GM03348 (cell line): ENCODE results near the gene RABGAP1L.

Source experiments
- DNase-seq: peaks from one replicate; pipeline ENCODE4 v3.0.0; 2012; ENCODE audit warnings: low spot score

The RABGAP1L gene

DNA sequence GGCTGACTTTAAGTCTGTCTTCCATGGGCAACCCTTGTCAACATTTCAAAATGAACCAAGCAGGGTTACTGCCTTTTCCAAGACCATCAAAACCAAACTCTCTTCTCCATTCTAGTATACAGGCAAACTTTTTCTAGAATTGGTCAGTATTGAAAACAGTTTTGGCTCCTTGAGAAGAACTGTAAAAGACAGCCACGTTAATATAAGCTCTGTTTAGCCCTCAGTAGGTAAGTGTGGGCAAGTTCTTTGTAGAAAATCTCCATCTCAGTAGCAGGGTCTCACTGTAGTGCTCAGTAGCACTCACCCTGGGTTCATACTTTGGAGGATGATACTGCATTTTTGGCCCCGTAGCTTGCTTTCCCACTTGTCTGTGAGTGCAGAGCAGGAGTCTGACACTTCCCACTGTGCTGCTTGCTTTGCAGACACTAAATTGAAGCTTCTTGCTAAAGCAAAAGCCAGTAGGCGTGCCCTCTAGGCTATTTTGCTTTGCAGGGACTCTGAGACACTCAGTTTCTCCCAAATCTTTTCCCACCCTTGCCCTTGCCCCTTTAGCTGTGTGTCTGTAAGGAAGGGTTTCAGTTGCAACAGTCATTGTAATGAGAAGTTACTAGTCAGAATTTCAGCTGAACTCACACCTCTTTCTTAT is 806.2 kb downstream of the RABGAP1L start:
- DNase-seq: no peak

DNA sequence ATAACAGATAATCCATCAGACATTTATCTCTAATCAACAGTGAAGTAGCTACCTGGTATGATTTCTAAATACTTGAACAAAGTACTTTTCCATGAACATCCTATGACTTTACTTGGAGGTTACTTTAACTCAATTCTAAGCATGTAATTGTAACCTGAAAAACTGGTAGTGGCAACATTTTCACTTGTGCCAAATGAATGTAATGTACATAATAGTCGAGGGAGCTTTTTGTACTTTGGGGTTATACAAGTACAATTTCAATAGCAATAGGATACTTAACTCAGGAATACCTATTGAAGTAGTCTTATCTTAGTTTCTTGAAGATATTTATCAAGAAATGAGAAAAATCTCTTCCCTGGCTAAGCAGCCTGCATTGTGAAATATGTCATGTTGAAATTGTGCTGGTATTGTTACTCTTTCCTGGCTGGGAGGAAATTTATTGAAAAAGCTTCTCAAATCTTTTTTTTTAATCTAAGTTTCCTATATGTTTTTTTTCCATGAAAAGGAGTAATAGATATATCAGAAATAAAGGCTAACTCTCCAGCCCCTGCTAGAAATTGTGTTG is 806.8 kb downstream of the RABGAP1L start:
- DNase-seq: no peak

DNA sequence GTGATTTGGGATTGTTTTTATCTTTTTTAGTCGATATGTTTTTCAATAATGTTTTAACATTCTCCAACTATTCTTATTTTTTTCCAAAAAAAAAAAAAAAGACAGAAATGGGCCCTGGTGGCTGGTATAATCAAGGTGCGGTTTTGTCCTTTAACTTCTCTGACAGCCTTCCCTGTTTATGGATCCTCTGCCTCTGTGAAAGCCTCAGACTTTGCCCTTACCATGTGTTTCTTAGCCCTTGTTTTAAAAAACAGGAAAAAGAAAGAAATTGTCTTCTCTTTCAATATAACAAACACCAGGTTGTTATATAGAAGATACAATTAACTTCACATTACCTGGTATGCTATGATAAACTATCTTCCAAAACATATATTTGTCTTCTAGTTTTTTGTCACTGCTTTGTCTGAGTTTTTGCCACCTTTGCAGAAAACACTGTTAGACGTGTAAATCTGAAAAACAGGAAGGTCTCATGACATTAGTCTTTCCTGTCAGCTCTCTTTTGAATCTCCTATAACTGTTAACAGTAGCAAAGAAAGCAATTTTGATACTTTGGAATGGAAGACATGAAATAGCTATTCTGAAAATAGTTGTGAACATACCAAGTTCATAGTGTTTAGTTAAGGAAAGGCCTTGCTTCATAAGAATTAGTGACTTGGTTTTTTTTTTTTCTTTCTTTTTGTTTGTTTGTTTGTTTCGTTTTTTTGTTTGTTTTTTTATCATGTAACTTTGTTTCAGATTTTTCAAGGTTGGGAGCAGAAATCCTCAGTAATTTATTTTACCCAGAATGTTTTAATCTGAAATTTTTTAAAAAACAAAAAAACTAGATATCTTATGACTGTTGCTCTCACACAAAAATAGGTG is 808.8 kb downstream of the RABGAP1L start:
- no peak for DNase-seq

DNA sequence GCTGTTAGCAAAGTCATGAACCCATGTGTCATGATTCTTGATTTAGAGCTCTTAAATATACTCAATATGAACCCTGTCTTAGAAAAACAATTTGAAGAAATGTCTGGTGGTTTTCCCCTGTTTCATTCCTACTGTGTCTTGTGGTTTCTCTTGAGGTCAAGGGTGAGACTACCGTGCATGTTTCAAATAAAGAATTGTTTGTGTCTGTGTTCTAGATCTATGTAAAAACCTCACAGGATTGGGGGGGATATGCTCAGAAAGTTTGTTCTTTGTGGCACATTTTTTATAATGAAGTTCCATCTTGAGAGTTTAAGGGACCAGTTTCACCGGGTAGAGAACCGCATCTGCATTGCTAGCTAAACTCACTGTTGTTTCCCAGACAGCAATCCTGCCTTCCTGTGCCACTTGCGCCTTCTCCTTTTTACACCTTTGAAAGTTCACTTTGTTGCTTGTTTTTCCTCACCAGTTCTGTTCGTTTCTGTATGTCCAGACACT is 809.5 kb downstream of the RABGAP1L start:
- peak; percentile 48 for DNase-seq

DNA sequence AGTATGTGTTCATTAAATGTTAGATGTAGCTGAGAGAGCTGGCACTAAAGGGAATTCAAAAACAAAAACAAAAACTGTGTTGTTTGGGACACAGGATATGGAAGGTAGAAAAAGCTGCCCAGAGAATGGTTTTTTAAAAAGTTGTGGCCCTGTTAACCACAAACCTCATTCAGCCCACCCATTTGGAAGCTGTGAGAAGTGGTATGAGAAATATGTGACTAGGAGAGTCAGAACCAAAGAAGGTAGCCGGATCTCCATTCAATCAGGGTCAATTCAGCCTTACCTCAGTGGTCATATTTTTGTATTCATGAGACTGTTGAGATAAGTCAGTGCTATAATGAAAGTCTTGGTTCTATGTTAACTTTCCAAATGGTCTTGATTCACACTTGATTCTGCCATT is 810.7 kb downstream of the RABGAP1L start:
- DNase-seq: no peak

DNA sequence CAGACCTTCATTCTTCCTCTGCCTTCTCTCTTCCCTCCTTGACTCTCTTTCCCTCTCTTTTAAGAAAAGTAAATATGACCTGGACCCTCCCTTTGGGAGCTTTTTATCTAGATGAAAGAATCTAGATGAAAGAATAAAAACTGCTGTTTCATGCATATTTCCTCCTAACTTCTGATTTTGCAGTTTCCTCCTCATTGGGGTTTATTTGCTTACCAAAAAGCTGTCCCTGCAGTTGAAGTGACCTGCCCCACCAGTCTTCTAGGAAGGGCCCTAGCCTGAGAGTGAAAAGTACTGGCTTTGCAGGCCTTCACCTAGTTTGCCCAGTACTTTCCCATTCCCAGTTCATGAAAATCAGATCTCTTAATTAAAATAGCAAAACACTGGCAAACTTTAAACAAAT is 812.1 kb downstream of the RABGAP1L start:
- no peak for DNase-seq

DNA sequence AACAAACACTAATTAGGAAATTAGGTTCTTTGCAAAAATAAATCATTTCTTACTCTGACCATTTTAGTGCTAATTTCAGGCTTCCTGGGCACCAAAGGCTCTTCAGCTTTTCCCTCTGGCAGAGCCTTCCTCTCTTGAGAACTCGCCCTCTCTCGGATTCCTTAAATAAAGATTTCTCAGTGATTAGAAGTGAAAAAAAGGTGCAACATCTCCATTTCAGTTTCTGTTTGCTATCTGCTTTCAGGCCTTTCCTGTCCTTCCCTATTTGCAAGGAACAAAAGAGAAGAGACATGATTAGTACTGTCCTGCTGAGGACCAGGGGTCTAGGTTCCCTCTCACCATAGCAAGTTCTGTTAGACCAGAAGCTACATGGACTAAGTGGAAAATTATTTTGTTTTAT is 812.6 kb downstream of the RABGAP1L start:
- DNase-seq: no peak

DNA sequence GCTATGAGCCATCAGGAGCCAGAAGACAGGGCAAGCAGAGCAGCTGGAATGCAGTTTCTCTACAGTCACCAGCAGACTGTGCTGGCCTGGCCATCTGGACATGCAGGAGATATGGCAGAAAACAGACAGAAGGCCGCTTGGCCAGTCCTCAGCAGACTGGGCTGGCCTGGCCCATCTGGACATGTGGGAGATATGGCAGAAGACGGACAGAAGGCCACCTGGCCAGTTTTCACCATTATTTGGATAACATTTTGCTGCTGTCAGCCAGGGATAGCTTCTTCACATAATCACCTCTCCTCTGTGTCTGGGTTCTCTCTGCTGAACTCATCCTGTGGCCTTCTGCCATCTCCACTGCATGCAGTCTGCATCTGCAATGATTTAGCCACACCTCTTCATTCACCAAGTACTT is 815.4 kb downstream of the RABGAP1L start:
- DNase-seq: no peak

DNA sequence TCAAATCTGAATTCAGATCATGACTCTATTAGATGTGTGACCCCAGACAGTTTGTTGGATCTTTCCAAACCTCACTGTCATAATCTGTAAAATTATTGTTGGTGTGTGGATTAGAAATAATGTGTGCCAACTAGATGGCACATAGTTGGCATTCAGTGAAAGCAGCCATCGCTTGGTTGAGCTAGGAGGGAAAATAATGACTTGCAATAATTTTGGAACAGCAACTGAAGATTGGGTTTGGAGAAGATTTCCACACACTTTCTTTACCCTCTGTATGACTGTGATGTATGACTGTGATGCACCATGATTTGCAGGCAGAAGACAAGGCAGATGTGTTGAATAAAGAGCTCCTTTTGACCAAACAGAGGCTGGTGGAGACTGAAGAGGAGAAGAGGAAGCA is 816.4 kb downstream of the RABGAP1L start:
- no peak for DNase-seq

DNA sequence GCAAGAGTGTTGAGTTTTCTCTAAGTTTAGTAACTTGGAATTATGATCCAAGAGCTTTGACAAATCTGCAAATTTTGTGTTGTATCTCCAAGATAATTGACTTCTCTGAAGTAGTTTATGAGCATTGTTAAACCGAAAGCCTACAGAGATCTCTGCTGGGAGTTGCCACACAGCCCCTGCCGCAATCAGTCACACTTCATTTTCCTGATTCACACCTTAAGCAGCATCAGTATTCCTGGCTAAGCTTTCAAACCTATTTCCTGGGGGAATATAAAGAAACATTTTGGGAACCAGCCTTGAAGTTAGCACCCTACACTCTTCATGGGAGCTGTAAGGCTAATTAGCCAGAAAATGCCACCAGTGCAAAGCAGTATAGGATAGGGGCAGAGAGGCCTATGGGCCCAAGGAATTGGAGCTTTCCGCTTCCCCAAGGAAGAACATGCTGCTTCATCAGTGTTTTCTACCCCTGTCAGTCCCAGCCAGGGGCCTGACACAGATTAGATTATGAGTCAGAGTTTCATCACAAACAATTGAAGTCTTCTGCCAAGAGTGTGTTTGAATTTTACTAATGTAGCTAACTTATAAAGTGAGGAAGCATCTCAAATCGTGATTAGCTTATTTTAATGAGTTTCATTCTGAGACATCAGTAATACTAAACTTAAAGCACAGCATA is 817.3 kb downstream of the RABGAP1L start:
- peak; percentile 64 for DNase-seq

DNA sequence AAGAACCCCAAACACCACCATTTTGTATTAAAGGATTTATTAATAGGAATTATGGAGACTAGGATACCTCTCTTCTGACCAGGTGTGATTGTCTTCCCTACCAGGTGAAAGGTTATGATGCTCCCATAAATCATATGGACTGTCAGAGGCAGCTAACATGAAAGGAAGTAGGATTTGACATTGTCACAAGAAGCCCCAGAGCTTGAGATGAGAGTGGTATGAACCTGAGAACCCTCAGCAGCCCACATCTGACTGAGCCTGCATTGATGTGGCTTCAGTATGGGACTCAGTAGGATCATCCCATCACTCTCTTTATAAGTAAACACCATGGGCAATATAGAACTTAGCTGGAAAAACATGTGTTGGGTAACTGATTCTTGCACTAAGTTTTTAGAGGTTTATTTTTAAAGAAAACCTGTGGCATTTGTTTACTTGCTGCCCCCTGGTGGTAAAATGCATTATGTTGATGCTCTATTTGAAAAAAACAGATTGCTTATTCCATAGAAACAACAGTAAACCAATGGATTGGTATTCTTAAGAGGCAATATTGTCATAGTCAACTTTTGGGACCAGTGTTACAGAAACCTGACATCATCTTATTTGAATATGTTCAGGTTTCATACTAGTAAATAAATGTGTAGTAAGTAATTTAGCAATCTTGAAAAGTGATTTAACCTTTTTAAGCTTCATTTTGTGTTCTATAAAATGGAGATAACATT is 823.8 kb downstream of the RABGAP1L start:
- peak; percentile 42 for DNase-seq

DNA sequence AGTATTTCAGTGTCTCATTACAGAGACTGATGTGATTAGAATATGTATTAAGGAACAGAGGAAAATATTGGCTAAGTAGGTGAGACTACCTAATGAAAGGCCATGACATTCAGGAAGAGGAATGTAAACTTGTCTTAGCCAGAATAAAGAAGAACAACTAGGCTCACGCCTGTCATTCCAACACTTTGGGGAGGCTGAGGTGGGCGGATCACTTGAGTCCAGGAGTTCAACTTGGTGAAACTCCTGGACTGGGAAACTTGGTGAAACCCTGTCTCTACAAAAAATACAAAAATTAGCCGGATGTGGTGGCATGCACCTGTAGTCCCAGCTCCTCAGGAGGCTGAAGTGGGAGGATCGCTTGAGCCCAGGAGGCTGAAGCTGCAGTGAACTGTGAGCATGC is 825.6 kb downstream of the RABGAP1L start:
- DNase-seq: no peak

DNA sequence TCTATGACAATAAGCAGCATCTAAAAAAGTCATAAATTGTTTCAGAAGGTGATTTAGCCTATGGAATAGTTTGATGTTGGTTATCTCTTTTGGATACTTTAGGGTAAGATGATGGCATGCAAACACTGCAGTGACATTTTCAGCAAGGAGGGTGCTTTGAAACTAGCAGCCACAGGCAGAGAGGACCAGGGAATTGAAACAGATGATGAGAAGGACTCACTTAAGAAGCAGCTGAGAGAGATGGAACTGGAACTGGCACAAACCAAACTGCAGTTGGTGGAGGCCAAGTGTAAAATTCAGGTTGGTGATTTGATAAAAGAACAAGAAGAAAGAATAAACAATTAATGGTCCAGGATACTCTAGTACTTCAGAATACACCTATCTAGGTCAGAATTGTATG is 829.2 kb downstream of the RABGAP1L start:
- no peak for DNase-seq

DNA sequence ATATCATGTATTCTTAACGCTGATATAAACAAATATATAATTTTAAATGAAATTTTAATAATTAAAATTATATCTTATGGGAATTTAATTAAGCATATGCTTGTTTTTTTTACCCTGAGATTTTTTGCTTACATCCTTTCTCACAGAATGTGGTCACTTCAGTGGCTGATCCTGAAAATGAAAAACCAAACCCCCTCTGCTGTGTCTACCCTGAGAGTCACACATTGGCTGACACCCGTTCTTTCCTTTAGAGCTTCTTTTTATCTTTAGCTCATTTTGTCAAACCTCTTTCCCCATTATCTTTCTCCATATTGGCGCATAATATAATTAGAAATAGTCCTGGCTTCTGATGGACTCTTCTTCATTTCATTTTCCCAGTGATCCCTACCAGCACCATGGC is 829.7 kb downstream of the RABGAP1L start:
- DNase-seq: no peak

DNA sequence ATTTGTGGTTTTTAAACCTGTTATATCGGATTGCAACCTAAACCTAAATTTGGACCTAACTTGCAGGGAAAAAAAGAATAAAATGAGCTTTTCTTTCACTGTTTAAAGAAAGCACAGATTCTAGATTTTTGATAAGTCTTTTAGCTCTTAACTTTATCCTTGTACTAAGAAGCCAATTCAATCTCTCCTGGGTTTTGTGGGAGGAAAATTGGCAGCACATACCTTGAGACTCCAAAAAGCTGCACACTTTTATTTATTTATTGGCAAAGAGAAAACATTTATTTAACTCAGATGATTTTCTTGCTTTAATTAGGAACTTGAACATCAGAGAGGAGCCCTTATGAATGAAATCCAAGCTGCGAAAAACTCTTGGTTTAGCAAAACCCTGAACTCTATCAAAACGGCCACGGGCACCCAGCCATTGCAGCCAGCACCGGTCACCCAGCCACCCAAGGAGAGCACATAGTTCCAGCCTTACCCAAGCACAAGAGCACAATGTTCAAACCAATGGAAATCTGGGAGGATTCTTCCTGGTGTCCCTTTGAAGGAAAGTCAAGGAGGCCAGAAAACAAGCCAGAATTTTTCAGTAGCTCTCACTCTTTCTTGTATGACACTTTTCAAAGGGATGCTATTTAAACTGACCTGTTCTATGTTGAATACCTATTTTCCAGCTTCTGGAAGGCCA is 830.4 kb downstream of the RABGAP1L start:
- DNase-seq: peak; percentile 41

DNA sequence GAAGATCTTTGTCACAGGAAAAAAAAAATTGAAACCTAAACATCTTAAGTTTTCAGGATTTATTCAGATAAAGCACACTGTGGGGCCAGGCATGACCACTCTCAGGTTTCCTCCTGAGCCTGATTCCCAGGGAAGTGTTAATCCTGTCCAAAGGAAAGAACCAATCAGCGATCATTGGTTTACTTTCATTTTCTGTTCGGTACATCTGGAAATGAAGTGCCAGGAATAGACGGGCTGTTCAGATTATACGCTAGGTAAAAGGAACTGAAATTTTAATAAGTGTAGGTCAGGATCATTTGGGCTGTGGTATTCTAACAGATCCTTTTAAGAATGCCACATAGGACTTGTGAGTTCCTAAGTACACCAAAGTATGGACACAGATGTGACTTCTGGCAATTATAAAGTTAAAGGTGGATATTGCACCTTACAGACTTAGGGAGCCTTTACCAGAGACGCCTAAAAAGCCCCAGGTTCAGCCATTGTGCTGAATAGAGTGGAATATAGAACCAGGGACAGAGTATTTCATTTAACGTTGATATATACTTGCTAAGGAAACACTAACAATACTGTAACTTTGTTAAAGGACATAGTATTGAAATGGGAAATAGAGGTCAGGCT is 831.2 kb downstream of the RABGAP1L start:
- DNase-seq: peak; percentile 80

DNA sequence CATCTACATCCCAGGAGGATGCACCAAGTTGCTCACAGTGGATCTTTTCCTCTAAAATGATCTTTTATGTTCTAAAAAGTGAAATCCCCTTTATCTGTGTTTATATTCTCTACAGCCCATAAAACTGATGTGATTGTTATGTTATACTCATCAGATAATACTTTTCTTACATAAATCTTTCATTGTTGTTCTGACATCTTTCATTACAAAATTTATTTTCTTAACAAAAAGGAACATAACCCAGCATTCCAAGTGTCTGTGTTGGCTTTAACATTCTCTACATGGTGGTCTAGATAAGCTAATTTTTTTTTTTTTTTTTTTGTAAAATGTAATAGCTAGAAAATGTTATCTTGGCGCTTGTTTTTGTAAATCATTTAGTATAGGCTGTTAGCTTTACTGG is 832.2 kb downstream of the RABGAP1L start:
- no peak for DNase-seq

DNA sequence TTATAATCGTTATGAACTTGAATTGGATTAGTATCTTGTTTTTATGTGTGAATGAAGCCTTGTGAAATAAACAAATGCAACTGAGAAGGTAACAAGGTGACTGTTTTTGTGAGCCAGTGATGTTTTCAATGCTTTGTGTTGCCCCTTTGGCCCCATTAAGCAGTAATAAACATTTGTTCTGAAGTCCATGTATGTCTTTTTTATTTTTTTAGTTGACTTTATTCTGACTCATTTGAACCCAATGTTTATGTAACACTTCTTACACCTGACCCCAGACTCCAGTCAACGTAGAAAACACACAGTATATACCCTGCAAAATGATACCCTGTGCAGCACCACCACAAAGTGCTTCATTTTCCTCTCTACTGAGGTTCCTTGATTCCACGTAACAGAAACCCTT is 835.8 kb downstream of the RABGAP1L start:
- no peak for DNase-seq

DNA sequence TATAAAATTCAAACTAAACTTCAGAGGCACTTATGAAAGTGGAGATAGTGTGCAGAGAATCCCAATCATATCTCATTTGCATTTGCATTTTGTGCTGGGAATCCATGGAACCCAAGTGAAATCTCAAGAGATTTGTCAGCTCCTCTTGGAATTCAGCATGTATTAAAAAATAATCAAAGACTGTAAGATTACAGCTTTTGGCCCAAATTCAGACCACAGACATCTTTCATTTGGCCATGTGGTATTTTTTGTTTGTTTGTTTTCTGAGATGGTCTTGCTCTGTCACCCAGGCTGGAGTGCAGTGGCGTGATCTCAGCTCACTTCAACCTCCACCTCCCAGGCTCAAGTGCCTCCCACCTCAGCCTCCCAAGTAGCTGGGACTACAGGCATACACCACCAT is 836.6 kb downstream of the RABGAP1L start:
- DNase-seq: no peak

DNA sequence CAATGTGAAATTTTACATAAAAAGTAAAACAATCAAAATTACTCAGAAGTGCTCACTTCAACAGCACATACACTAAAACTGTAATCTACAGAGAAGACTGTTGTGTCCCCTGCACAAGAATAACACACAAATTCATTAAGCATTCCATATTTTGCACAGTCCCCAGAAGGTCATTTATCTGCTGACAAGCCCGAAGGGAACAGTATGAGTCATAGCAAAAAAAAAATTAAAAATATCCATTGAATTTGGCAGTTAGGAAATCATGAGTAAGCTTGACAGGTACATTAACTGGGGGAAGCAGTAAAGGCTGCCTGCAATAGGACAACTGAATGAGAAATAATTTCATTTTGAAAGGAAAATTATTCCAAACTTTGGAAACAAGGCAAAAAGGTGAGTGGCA is 837.2 kb downstream of the RABGAP1L start:
- DNase-seq: no peak

DNA sequence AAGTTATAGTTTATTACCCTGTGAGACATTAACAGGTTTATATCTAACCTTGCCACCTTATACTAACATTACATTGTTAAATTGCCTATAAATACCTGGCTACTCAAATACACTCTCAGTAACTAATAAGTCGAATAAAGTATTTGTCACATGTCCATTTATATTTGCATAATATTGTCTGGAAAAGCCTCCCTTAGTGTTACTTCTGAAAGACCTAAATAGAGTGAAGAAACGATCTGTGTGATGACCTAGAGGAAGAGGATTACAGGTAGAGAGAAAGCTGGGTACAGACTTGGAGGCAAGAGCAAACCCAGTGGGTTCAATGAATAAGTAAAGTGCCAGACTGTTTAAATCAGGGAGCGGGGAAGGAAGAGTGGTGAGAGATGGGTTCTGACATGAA is 837.7 kb downstream of the RABGAP1L start:
- DNase-seq: no peak
